Mesenchymal stem cell (in vitro differentiated cells and primary cell): ENCODE measurements around the gene SLAMF7.
"Not testable (repeated sequence)": the region's sequence is repeated elsewhere in the genome, so short reads cannot be mapped to it uniquely, and the experiment has no call there.

Source experiments
- DNase-seq: peaks from one replicate; pipeline ENCODE4 v3.0.0-alpha.2; 2013
- H2AFZ ChIP-seq: one replicate; pipeline ENCODE4 v1.6.1; 2013; ENCODE audit warnings: low read depth, mild to moderate bottlenecking, control low read depth, inconsistent platforms, low read length, moderate library complexity
- H2AK5ac ChIP-seq: 2 replicates; pipeline ENCODE4 v1.6.1; 2013; ENCODE audit warnings: low read length, moderate library complexity, mild to moderate bottlenecking, inconsistent platforms; ENCODE audit not compliant: severe bottlenecking
- H2BK120ac ChIP-seq: one replicate; pipeline ENCODE4 v1.6.1; 2013; ENCODE audit warnings: low read depth, mild to moderate bottlenecking, inconsistent platforms, low read length, moderate library complexity
- H2BK12ac ChIP-seq, 2 experiments: one replicate each; pipeline ENCODE4 v1.6.1; 2013; ENCODE audit warnings: inconsistent platforms in 2 of 2, low read length in 2 of 2, mild to moderate bottlenecking in 2 of 2, moderate library complexity in 2 of 2, control low read depth in 1 of 2
- H2BK15ac ChIP-seq: one replicate; pipeline ENCODE4 v1.6.1; 2013; ENCODE audit warnings: mild to moderate bottlenecking, low read depth, inconsistent platforms; ENCODE audit not compliant: poor library complexity, severe bottlenecking
- H2BK5ac ChIP-seq: 2 replicates; pipeline ENCODE4 v1.6.1; 2013; ENCODE audit warnings: low read depth, mild to moderate bottlenecking, low read length, control low read depth, inconsistent platforms; ENCODE audit not compliant: poor library complexity, severe bottlenecking
- H3K14ac ChIP-seq, 2 experiments: one replicate each; pipeline ENCODE4 v1.6.1; 2013; ENCODE audit warnings: inconsistent platforms in 2 of 2, low read length in 2 of 2, control low read depth in 1 of 2, mild to moderate bottlenecking in 1 of 2, moderate library complexity in 1 of 2
- H3K18ac ChIP-seq, 2 experiments: one replicate each; pipeline ENCODE4 v1.6.1; 2013; ENCODE audit warnings: inconsistent platforms in 2 of 2, low read length in 2 of 2, control low read depth in 1 of 2, low read depth in 1 of 2, mild to moderate bottlenecking in 1 of 2
- H3K23ac ChIP-seq, 2 experiments: one replicate each; pipeline ENCODE4 v1.6.1; 2013; ENCODE audit warnings: inconsistent platforms in 2 of 2, low read length in 2 of 2, mild to moderate bottlenecking in 2 of 2, moderate library complexity in 2 of 2, control low read depth in 1 of 2
- H3K27ac ChIP-seq: 2 replicates; pipeline ENCODE4 v1.5.1; 2013; ENCODE audit warnings: mild to moderate bottlenecking, moderate library complexity, low read length, control low read depth, inconsistent platforms; ENCODE audit not compliant: poor library complexity, severe bottlenecking
- H3K27me3 ChIP-seq, 2 experiments: 2 replicates each; pipeline versions ENCODE4 v1.6.1 to v1.7.0; 2013; ENCODE audit warnings: low read length in 2 of 2, mild to moderate bottlenecking in 2 of 2, moderate library complexity in 2 of 2, control low read depth in 1 of 2, inconsistent platforms in 1 of 2; ENCODE audit not compliant: control insufficient read depth in 1 of 2, insufficient read depth in 1 of 2
- H3K36me3 ChIP-seq, 2 experiments: 2 replicates each; pipeline versions ENCODE4 v1.6.1 to v1.7.0; 2013; ENCODE audit warnings: low read length in 2 of 2, control low read depth in 1 of 2, inconsistent platforms in 1 of 2, low read depth in 1 of 2, mild to moderate bottlenecking in 1 of 2; ENCODE audit not compliant: insufficient read depth in 2 of 2, control insufficient read depth in 1 of 2
- H3K4ac ChIP-seq, 2 experiments: one replicate each; pipeline ENCODE4 v1.6.1; 2013; ENCODE audit warnings: inconsistent platforms in 2 of 2, low read length in 2 of 2, mild to moderate bottlenecking in 2 of 2, moderate library complexity in 2 of 2, control low read depth in 1 of 2, low read depth in 1 of 2
- H3K4me1 ChIP-seq: 2 replicates; pipeline ENCODE4 v1.6.1; 2013; ENCODE audit warnings: low read depth, low read length, control low read depth; ENCODE audit not compliant: control insufficient read depth, insufficient read depth
- H3K4me2 ChIP-seq: 2 replicates; pipeline ENCODE4 v1.6.1; 2013; ENCODE audit warnings: low read length, mild to moderate bottlenecking, inconsistent platforms; ENCODE audit not compliant: poor library complexity, severe bottlenecking
- H3K4me3 ChIP-seq, 2 experiments: 2 replicates each; pipeline versions ENCODE4 v1.5.1 to v1.7.0; 2013; ENCODE audit warnings: low read length in 2 of 2, mild to moderate bottlenecking in 2 of 2, control low read depth in 1 of 2, low read depth in 1 of 2; ENCODE audit not compliant: insufficient read depth in 1 of 2
- H3K79me1 ChIP-seq: replicated peaks from 2 replicates; pipeline ENCODE4 v1.6.1; 2013; ENCODE audit warnings: mild to moderate bottlenecking, control low read depth, low read length, inconsistent platforms; ENCODE audit not compliant: poor library complexity, severe bottlenecking
- H3K9ac ChIP-seq: 2 replicates; pipeline ENCODE4 v1.7.0; 2013; ENCODE audit warnings: mild to moderate bottlenecking, low read length, moderate library complexity
- H3K9me3 ChIP-seq: 2 replicates; pipeline ENCODE4 v1.7.0; 2013; ENCODE audit warnings: mild to moderate bottlenecking, low read length; ENCODE audit not compliant: control insufficient read depth
- H4K8ac ChIP-seq: one replicate; pipeline ENCODE4 v1.6.1; 2013; ENCODE audit warnings: inconsistent platforms, mild to moderate bottlenecking, low read length, moderate library complexity
- H4K91ac ChIP-seq: one replicate; pipeline ENCODE4 v1.6.1; 2013; ENCODE audit warnings: mild to moderate bottlenecking, low read length, inconsistent platforms
- WGBS: methylation state at CpG from one replicate; pipeline ENCODE4 v1.1.7; 2013; ENCODE audit warnings: mixed read lengths; 5-methylcytosine and 5-hydroxymethylcytosine counted together

SLAMF7 gene

DNA sequence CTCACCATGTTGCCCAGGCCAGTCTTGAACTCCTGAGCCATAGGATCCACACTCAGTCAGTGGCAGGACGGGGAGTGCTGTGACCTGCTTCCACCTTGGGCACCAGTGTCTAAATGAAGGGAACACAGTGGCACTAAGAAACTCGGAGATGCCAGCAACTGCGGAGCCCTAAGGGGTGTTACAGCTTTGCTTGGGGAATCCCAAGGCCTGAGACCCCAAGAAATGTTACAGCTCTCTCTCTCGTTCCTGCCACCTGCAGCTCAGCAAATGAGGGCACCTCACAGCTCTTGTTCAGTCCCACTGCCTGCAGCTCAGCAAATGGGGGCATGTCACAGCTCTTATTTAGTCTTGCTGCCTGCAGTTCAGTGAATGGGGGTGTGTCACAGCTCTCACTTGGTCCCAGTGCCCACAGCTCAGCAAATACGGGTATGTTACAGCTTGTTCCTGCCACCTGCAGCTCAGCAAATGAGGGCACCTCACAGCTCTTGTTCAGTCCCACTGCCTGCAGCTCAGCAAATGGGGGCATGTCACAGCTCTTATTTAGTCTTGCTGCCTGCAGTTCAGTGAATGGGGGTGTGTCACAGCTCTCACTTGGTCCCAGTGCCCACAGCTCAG lies 24.9 kb upstream of the SLAMF7 start:
- H4K91ac ChIP-seq, H2BK15ac ChIP-seq, H2BK5ac ChIP-seq, H3K9ac ChIP-seq, H2AK5ac ChIP-seq, H3K27ac ChIP-seq, H3K4me2 ChIP-seq, H3K4ac ChIP-seq, H3K9me3 ChIP-seq, H2BK120ac ChIP-seq, H3K4me3 ChIP-seq, H3K14ac ChIP-seq, H3K4me1 ChIP-seq, H4K8ac ChIP-seq, H3K79me1 ChIP-seq, H3K23ac ChIP-seq, H3K36me3 ChIP-seq, H2AFZ ChIP-seq, H3K18ac ChIP-seq, DNase-seq, H2BK12ac ChIP-seq: not testable (repeated sequence)
- 60% methylated on average over 5 of the region's 5 CpGs for WGBS
- H3K27me3 ChIP-seq: peaks cover 18 to 32% of the 10 kb centered on the region in 2 experiments

DNA sequence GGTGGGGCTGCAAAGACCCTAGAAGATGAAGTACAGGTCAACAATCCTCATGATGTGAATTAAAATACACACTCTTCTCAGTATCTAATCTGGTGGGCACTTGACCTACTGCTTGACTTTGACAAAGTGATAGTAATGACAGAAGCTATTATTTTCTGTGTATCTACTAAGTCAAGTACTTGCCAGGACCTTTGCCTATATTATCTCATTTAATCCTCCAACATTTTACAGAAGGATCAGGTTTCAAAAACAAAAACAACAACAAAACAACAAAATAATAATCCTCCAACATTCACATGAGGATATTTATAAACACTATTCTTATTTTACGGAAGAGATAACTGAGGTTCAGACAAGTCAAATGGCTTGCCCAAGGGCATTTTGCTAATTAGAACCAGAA lies 23.0 kb upstream of the SLAMF7 start:
- Histone ChIP-seq H3K4ac (no peak overlapping the region), H2BK15ac (no peak overlapping the region), H3K27me3 (peaks cover 18 to 26% of the 10 kb centered on the region in 2 experiments), H3K18ac (no peak overlapping the region), H3K9ac (no peak overlapping the region), H2BK12ac (no peak overlapping the region), H2BK5ac (no peak overlapping the region), H2AFZ (no peak overlapping the region), H3K79me1 (no peaks in the 10 kb centered on the region), H3K4me1 (no peaks in the 10 kb centered on the region), H4K8ac (no peak overlapping the region), H2BK120ac (no peak overlapping the region), H3K27ac (no peak overlapping the region), H4K91ac (no peak overlapping the region), H3K9me3 (no peaks in the 10 kb centered on the region), H3K4me2 (no peak overlapping the region), H3K36me3 (no peaks in the 10 kb centered on the region), H3K23ac (no peak overlapping the region), H2AK5ac (no peak overlapping the region), H3K14ac (no peak overlapping the region), H3K4me3 (no peak overlapping the region)
- 100% methylated on average over 1 of the region's 1 CpG for WGBS
- DNase-seq: no peak

DNA sequence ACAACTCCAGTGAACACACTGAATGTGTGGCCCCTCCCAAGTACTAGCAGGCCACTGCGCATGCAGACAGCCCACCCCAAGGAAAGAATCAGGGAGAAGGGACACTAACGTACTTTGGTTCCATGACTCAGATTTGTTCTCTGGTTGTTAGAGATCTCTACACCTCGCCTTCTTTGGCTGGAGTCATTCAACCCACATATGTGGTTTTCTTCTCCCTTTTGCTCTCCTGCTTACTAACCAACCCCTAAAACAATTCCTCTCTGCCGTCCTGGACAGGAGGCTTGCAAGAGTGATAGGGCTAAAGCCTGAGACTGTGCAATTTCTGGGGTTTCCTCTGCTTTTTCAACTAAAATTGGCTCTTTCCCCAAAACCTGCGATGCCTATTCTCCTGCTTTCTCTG lies 21.7 kb upstream of the SLAMF7 start:
- Histone ChIP-seq H2AK5ac (no peak overlapping the region), H2BK5ac (no peak overlapping the region), H4K91ac (no peak overlapping the region), H3K79me1 (no peaks in the 10 kb centered on the region), H3K27ac (no peak overlapping the region), H3K4me2 (no peak overlapping the region), H3K36me3 (no peaks in the 10 kb centered on the region), H3K4me1 (no peaks in the 10 kb centered on the region), H3K4ac (no peak overlapping the region), H2BK12ac (no peak overlapping the region), H2AFZ (no peak overlapping the region), H3K23ac (no peak overlapping the region), H3K18ac (no peak overlapping the region), H2BK15ac (no peak overlapping the region), H3K9me3 (no peaks in the 10 kb centered on the region), H3K27me3 (peaks cover 13 to 18% of the 10 kb centered on the region in 2 experiments), H3K4me3 (no peak overlapping the region), H4K8ac (no peak overlapping the region), H3K9ac (no peak overlapping the region), H3K14ac (no peak overlapping the region), H2BK120ac (no peak overlapping the region)
- no peak for DNase-seq
- 76% methylated on average over 5 of the region's 5 CpGs for WGBS

DNA sequence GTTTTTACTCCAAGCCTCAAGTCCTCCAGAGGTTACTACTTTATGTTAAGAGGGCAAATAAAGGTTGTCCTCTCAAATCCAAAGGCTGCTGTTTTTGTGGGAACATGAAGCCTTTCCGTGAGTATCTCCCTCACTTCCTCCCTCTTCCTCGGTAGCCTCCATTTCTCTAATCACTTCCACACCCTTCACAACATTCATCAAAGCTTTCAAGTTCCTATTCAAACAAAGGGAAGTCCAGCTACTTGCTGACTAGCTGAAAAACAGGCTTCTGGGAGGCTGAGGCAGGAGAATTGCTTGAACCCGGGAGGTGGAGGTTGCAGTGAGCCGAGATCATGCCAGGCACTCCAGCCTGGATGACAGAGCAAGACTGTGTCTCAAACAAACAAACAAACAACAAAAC lies 20.8 kb upstream of the SLAMF7 start:
- Histone ChIP-seq H4K91ac (no peak overlapping the region), H3K79me1 (no peaks in the 10 kb centered on the region), H2BK5ac (no peak overlapping the region), H2AK5ac (no peak overlapping the region), H3K14ac (no peak overlapping the region), H3K4ac (no peak overlapping the region), H2AFZ (no peak overlapping the region), H3K18ac (no peak overlapping the region), H3K4me1 (no peaks in the 10 kb centered on the region), H2BK12ac (no peak overlapping the region), H3K23ac (no peak overlapping the region), H3K9ac (no peak overlapping the region), H3K9me3 (no peaks in the 10 kb centered on the region), H3K36me3 (no peaks in the 10 kb centered on the region), H3K4me2 (no peak overlapping the region), H3K4me3 (no peak overlapping the region), H3K27me3 (peaks cover 13 to 18% of the 10 kb centered on the region in 2 experiments), H2BK120ac (no peak overlapping the region), H4K8ac (no peak overlapping the region), H3K27ac (no peak overlapping the region), H2BK15ac (no peak overlapping the region)
- 70% methylated on average over 2 of the region's 4 CpGs for WGBS
- no peak for DNase-seq
